H9 (cell line): ENCODE data around the gene ZNF883. TPM values are rescaled to one million over a fixed set of nuclear protein-coding genes. Genes with fewer than 3 reads are reported as not detected.

ENCODE experiments used
- DNase-seq: peaks from one replicate; pipeline ENCODE4 v3.0.0-alpha.2; 2017
- H2AFZ ChIP-seq: one replicate; pipeline ENCODE4 v1.6.1; 2013; ENCODE audit warnings: mild to moderate bottlenecking, low read length, control low read depth, moderate library complexity
- H2AK5ac ChIP-seq: 2 replicates; pipeline ENCODE4 v1.6.1; 2013; ENCODE audit warnings: low read length, control low read depth, mixed read lengths; ENCODE audit not compliant: insufficient read length
- H2BK120ac ChIP-seq: one replicate; pipeline ENCODE4 v1.6.1; 2013; ENCODE audit warnings: low read depth, mild to moderate bottlenecking, low read length, control low read depth, inconsistent platforms; ENCODE audit not compliant: poor library complexity, severe bottlenecking
- H2BK12ac ChIP-seq: 2 replicates; pipeline ENCODE4 v1.6.1; 2013; ENCODE audit warnings: low read length, control low read depth, mixed read lengths, low read depth; ENCODE audit not compliant: insufficient read length
- H2BK15ac ChIP-seq: 2 replicates; pipeline ENCODE4 v1.6.1; 2013; ENCODE audit warnings: low read depth, low read length, control low read depth
- H2BK20ac ChIP-seq: one replicate; pipeline ENCODE4 v1.6.1; 2013; ENCODE audit warnings: low read depth, mild to moderate bottlenecking, low read length, control low read depth, inconsistent platforms; ENCODE audit not compliant: poor library complexity, severe bottlenecking
- H2BK5ac ChIP-seq: 2 replicates; pipeline ENCODE4 v1.6.1; 2013; ENCODE audit warnings: low read length, control low read depth, mixed read lengths; ENCODE audit not compliant: insufficient read length
- H3K14ac ChIP-seq: 2 replicates; pipeline ENCODE4 v1.6.1; 2013; ENCODE audit warnings: low read length, control low read depth; ENCODE audit not compliant: insufficient read depth
- H3K18ac ChIP-seq: 2 replicates; pipeline ENCODE4 v1.6.1; 2013; ENCODE audit warnings: low read depth, mild to moderate bottlenecking, mixed read lengths, low read length, control low read depth; ENCODE audit not compliant: insufficient read length
- H3K23ac ChIP-seq: 2 replicates; pipeline ENCODE4 v1.6.1; 2013; ENCODE audit warnings: low read length, control low read depth, mixed read lengths, low read depth; ENCODE audit not compliant: insufficient read length
- H3K23me2 ChIP-seq: 2 replicates; pipeline ENCODE4 v1.6.1; 2013; ENCODE audit warnings: low read depth, mild to moderate bottlenecking, mixed read lengths, low read length, control low read depth; ENCODE audit not compliant: insufficient read length, poor library complexity, severe bottlenecking
- H3K27ac ChIP-seq: 2 replicates; pipeline ENCODE4 v1.5.1; 2013; ENCODE audit warnings: low read length, control low read depth, mixed read lengths, low read depth; ENCODE audit not compliant: insufficient read length
- H3K27me3 ChIP-seq: 2 replicates; pipeline ENCODE4 v1.6.1; 2013; ENCODE audit warnings: low read length, control low read depth, inconsistent platforms; ENCODE audit not compliant: insufficient read depth
- H3K4ac ChIP-seq: 2 replicates; pipeline ENCODE4 v1.6.1; 2013; ENCODE audit warnings: low read depth, mild to moderate bottlenecking, control low read depth, inconsistent platforms, low read length, moderate library complexity
- H3K4me1 ChIP-seq: 2 replicates; pipeline ENCODE4 v1.6.1; 2013; ENCODE audit warnings: low read length, control low read depth, inconsistent platforms; ENCODE audit not compliant: insufficient read depth
- H3K4me2 ChIP-seq: 2 replicates; pipeline ENCODE4 v1.6.1; 2013; ENCODE audit warnings: low read length, control low read depth, mixed read lengths; ENCODE audit not compliant: insufficient read length, insufficient read depth
- H3K56ac ChIP-seq: 2 replicates; pipeline ENCODE4 v1.6.1; 2013; ENCODE audit warnings: low read depth, mild to moderate bottlenecking, mixed read lengths, low read length, control low read depth; ENCODE audit not compliant: insufficient read length
- H3K79me1 ChIP-seq: 2 replicates; pipeline ENCODE4 v1.6.1; 2013; ENCODE audit warnings: low read depth, mild to moderate bottlenecking, moderate library complexity, low read length, control low read depth, inconsistent platforms; ENCODE audit not compliant: insufficient read depth, poor library complexity, severe bottlenecking
- H3K79me2 ChIP-seq: 2 replicates; pipeline ENCODE4 v1.6.1; 2013; ENCODE audit warnings: low read length, control low read depth, inconsistent platforms; ENCODE audit not compliant: insufficient read depth
- H3K9ac ChIP-seq: 2 replicates; pipeline ENCODE4 v1.6.1; 2013; ENCODE audit warnings: low read length, control low read depth, mixed read lengths; ENCODE audit not compliant: insufficient read length; ENCODE audit errors: extremely low read depth
- H3K9me3 ChIP-seq: one replicate; pipeline ENCODE4 v1.6.1; 2013; ENCODE audit warnings: low read depth, low read length, inconsistent platforms; ENCODE audit not compliant: control insufficient read depth
- H3T11ph ChIP-seq: one replicate; pipeline ENCODE4 v1.6.1; 2013; ENCODE audit warnings: mild to moderate bottlenecking, low read length, control low read depth, inconsistent platforms
- H4K20me1 ChIP-seq: one replicate; pipeline ENCODE4 v1.6.1; 2013; ENCODE audit not compliant: control insufficient read depth, insufficient read length, insufficient read depth
- H4K5ac ChIP-seq: 2 replicates; pipeline ENCODE4 v1.6.1; 2013; ENCODE audit warnings: low read depth, mild to moderate bottlenecking, mixed read lengths, low read length, control low read depth; ENCODE audit not compliant: insufficient read length
- H4K8ac ChIP-seq: replicated peaks from 2 replicates; pipeline ENCODE4 v1.6.1; 2013; ENCODE audit warnings: low read length, control low read depth, mixed read lengths, low read depth; ENCODE audit not compliant: insufficient read length
- H4K91ac ChIP-seq: 2 replicates; pipeline ENCODE4 v1.6.1; 2013; ENCODE audit warnings: low read depth, mild to moderate bottlenecking, moderate library complexity, mixed read lengths, low read length, control low read depth; ENCODE audit not compliant: insufficient read length
- H3K27ac Mint-ChIP-seq, 3 experiments: 2 replicates in 2 of 3; 3 replicates in 1 of 3; pipeline ENCODE4 v1.8.0; 2020 to 2021; ENCODE audit warnings: mixed read lengths in 3 of 3, mild to moderate bottlenecking in 1 of 3, moderate library complexity in 1 of 3
- H3K27me3 Mint-ChIP-seq: 2 replicates; pipeline ENCODE4 v1.8.0; 2021; ENCODE audit warnings: low read depth, mild to moderate bottlenecking, moderate library complexity, mixed read lengths
- H3K36me3 Mint-ChIP-seq, 3 experiments: 2 replicates in 2 of 3; 3 replicates in 1 of 3; pipeline ENCODE4 v1.8.0; 2020 to 2021; ENCODE audit warnings: low read depth in 3 of 3, mixed read lengths in 3 of 3; ENCODE audit not compliant: insufficient read depth in 1 of 3
- H3K4me1 Mint-ChIP-seq, 2 experiments: 2 replicates each; pipeline ENCODE4 v1.8.0; 2020; ENCODE audit warnings: mixed read lengths in 2 of 2
- H3K4me3 Mint-ChIP-seq, 2 experiments: 2 replicates in 1 of 2; 3 replicates in 1 of 2; pipeline ENCODE4 v1.8.0; 2020 to 2021; ENCODE audit warnings: mild to moderate bottlenecking in 2 of 2, mixed read lengths in 2 of 2, moderate library complexity in 1 of 2
- H3K9me3 Mint-ChIP-seq, 2 experiments: 2 replicates in 1 of 2; 3 replicates in 1 of 2; pipeline ENCODE4 v1.8.0; 2020; ENCODE audit warnings: mild to moderate bottlenecking in 2 of 2, mixed read lengths in 2 of 2, moderate library complexity in 1 of 2
- WGBS: extraction: QIAGEN DNeasy Blood & Tissue Kit; methylation state at CpG from one replicate; pipeline ENCODE4 v1.1.7; 2013; ENCODE audit warnings: missing lambda C conversion rate, low lambda C conversion rate, mixed read lengths; ENCODE audit not compliant: insufficient read length; ENCODE audit errors: extremely low coverage; 5-methylcytosine and 5-hydroxymethylcytosine counted together
- total RNA-seq: library from RNA; stranded (reverse); gene quantifications from 2 replicates; pipeline ENCODE4 v1.2.1, GENCODE V29; 2021
- TF ChIP-seq, protein P1 (sequence below): fragments of 200-600 bp; sonication (generic); conservative IDR thresholded peaks from 3 replicates; pipeline ENCODE4 v1.8.0; 2021; ENCODE audit warnings: antibody characterized with exemption, mild to moderate bottlenecking

ZNF883 gene
- total RNA-seq, 1 experiment from 2014 or later, result 13.2 TPM

GRCh38 chr9:113026200-113026599 lies 14.2 kb upstream of the ZNF883 start:
- no peak overlapping the region for H2BK5ac ChIP-seq
- no peaks in the 10 kb centered on the region for H3K27me3 ChIP-seq
- H4K20me1 ChIP-seq, result no peaks in the 10 kb centered on the region
- peaks cover 34% of the 10 kb centered on the region for H3K9me3 ChIP-seq
- H3K4me1 Mint-ChIP-seq, result no peaks in the 10 kb centered on the region
- H3K4me3 Mint-ChIP-seq, result no peak overlapping the region
- peaks cover 68 to 71% of the 10 kb centered on the region in 2 experiments for H3K9me3 Mint-ChIP-seq
- no peak overlapping the region for H3K9ac ChIP-seq
- H3K14ac ChIP-seq, result no peak overlapping the region
- no peaks in the 10 kb centered on the region for H3K4me1 ChIP-seq
- H3K18ac ChIP-seq, result no peak overlapping the region
- no peak overlapping the region for H4K91ac ChIP-seq
- no peak overlapping the region for H2BK20ac ChIP-seq
- no peak overlapping the region for H3K27ac Mint-ChIP-seq
- H2BK120ac ChIP-seq, result no peak overlapping the region
- no peaks in the 10 kb centered on the region for H3K79me1 ChIP-seq
- no peak overlapping the region for H3K23ac ChIP-seq
- H2BK12ac ChIP-seq, result no peak overlapping the region
- no peak overlapping the region for H3K4ac ChIP-seq
- TF ChIP-seq, protein P1, sequence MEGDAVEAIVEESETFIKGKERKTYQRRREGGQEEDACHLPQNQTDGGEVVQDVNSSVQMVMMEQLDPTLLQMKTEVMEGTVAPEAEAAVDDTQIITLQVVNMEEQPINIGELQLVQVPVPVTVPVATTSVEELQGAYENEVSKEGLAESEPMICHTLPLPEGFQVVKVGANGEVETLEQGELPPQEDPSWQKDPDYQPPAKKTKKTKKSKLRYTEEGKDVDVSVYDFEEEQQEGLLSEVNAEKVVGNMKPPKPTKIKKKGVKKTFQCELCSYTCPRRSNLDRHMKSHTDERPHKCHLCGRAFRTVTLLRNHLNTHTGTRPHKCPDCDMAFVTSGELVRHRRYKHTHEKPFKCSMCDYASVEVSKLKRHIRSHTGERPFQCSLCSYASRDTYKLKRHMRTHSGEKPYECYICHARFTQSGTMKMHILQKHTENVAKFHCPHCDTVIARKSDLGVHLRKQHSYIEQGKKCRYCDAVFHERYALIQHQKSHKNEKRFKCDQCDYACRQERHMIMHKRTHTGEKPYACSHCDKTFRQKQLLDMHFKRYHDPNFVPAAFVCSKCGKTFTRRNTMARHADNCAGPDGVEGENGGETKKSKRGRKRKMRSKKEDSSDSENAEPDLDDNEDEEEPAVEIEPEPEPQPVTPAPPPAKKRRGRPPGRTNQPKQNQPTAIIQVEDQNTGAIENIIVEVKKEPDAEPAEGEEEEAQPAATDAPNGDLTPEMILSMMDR, result no peak
- no peak overlapping the region for H3K4me2 ChIP-seq
- H3K27ac ChIP-seq, result no peak overlapping the region
- H2AK5ac ChIP-seq, result no peak overlapping the region
- DNase-seq, result no peak
- no CpG with 5 or more reads among the region's 1 CpG for WGBS
- H3K36me3 Mint-ChIP-seq, result peaks cover 0 to 5% (median under 1%) of the 10 kb centered on the region in 3 experiments; a peak in 2 of 7 replicates
- no peak overlapping the region for H2BK15ac ChIP-seq
- no peaks in the 10 kb centered on the region for H3K79me2 ChIP-seq
- no peaks in the 10 kb centered on the region for H3K23me2 ChIP-seq
- peaks cover 6% of the 10 kb centered on the region for H3K27me3 Mint-ChIP-seq
- no peak overlapping the region for H3K56ac ChIP-seq
- no peak overlapping the region for H3T11ph ChIP-seq
- no peak overlapping the region for H4K8ac ChIP-seq
- H4K5ac ChIP-seq, result no peak overlapping the region
- no peak overlapping the region for H2AFZ ChIP-seq
